ENCODE measurements around the gene CDC5L.

- TF ChIP-seq POLR2A (IDR thresholded peaks at IDR 0.05; ENCODE audit: low read depth, low read length) (no peak), TAF1 (IDR thresholded peaks at IDR 0.05; ENCODE audit: low read depth, low read length) (no peak), SPI1 (IDR thresholded peaks at IDR 0.05; ENCODE audit: low read depth, low read length) (no peak), POLR2AphosphoS5 (IDR thresholded peaks at IDR 0.05; ENCODE audit: low read depth, low read length) (no peak), POU2F2 (IDR thresholded peaks at IDR 0.05; ENCODE audit: low read depth, low read length) (no peak), PAX5 (IDR thresholded peaks at IDR 0.05; ENCODE audit: insufficient read depth, low read length, severe bottlenecking) (no peak)
These were observed 35.2 kb upstream of the CDC5L start for GRCh38 chr6:44352259-44352658.
